GM18505 (cell line): ENCODE results near the gene CACNA1C.
"Not testable (repeated sequence)": the region's sequence is repeated elsewhere in the genome, so short reads cannot be mapped to it uniquely, and the experiment has no call there.

Experiments
- ATAC-seq: cut with Tn5 transposase; IDR thresholded peaks from one replicate; pipeline ENCODE4 v1.9.1; 2021; ENCODE audit not compliant: unreplicated experiment
- POLR2A ChIP-seq: IDR thresholded peaks from 4 replicates; pipeline ENCODE4 v1.6.1; 2011; ENCODE audit warnings: borderline replicate concordance; ENCODE audit not compliant: insufficient read depth, insufficient read length; ENCODE audit errors: extremely low read depth

CACNA1C gene

DNA sequence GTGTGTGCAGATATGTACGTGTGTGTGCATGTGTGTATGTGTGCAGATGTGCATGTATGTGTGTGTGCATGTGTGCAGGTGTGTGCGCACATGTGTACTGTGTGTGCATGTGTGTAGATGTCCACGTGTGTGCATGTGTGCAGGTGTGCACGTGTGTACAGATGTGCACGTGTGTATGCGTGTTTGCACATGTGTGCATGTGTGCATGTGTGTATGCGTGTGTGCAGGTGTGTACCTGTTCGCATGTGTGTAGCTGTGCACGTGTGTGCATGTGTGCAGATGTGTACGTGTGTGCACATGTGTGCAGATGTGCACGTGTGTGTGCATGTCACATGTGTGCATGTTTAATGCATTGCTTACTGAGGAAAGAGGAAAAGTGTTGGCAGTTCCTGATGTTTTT, 686.3 kb downstream of the CACNA1C start:
- ATAC-seq, result no peak
- no peak for TF ChIP-seq POLR2A

DNA sequence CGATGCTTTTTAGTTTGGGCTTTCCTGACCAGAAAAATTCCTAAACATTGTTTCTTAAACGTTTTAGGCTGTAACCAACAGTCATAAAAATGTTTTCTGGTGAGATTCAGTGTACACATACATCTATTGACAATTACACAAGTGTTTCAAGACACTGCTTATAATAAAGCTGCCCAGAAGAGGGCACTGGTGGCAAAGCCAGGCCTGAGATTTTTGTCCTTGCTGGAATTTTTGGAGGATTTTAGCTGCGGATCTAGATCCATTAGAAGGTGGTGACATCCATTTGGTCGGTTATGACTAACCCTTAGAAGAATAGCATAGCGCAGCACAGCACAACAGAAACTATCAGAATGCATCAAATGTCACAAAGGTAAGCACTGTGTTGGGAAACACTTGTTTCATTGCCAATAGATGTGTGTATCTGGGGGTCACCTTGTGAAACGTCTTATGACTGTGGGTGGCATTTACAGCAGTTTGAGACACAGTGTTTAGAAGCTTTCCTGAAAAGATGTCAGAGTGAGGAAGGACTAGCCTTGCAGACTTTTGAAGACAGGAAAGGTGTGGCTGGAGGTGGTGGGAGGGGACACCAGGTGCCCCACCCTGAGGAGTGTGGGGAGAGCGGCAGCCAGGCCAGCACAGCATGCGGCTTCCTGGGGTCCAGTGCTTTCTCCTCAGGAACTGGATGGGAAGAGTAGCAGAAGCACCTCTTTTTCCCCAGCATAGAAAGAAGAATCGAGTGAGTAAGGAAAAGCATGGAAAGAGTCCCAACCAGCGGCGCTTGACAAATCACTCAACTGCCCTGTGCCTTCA, 687.2 kb downstream of the CACNA1C start:
- no peak for TF ChIP-seq POLR2A
- no peak for ATAC-seq

DNA sequence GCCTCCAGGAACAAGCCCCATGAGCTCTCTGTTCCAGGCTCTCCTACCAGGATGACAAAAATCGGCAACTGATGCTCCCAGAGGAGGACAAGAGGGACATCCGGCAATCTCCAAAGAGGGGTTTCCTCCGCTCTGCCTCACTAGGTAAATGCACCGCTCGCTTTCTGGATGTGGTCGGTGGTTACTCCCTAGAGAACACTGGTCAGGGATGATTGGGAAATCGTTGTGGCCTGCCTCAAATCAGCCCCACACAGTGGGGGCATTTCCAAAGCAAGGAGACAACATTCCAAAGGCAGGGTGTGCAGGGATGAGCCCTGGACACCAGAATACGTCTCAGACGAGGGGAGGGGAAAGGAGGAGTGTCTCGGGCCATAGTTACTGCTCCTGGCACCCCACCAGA, 689.2 kb downstream of the CACNA1C start:
- not testable (repeated sequence) for ATAC-seq

DNA sequence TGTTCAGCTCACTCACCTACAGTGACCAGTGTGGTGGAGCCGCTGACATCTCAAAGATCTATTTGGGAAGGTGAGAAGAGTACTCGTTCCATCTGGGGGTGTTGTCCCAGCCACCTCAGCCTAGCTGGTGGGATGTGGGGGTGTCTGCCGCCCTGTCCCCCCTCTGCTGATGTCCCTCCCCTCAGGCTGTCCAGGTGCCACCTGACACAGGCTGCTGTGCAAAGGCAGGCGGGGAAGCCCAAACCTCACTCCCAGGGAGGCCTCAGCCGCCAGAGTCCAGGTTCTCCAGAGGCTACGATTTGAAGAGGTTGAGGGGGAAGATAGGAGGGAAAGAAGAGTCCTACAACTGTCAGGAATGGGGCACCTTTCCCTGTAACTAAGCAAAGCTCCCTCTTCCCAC, 690.7 kb downstream of the CACNA1C start:
- TF ChIP-seq POLR2A, result no peak
- no peak for ATAC-seq

DNA sequence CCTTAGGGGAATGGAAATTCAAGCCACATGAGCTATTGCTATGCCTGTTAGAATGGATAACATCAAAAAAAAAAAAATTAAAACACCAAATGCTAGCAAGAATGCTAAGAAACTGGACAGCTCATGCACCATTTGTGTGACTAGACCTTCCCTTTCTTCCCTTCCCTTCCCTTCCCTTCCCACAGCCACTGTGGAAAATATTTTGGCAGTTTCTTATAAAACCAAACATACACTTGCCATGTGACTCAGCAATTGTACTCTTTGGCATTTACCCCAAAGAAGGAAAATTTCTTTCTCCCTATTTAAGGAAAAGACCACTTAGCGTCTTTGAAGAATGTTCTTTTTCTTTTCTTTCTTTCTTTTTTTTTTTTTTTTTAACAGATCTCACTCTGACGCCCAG, 692.9 kb downstream of the CACNA1C start:
- ATAC-seq, result no peak
- no peak for TF ChIP-seq POLR2A
